Measurements from ENCODE around the gene RAB3B.
"Not testable (repeated sequence)": the region's sequence is repeated elsewhere in the genome, so short reads cannot be mapped to it uniquely, and the experiment has no call there.

Gene RAB3B

GRCh38 chr1:51988254-51988653 is 2.2 kb downstream of the RAB3B start:
- DNase-seq = no peak

- no peak for DNase-seq
Observed at GRCh38 chr1:51986718-51987117, 3.8 kb downstream of the RAB3B start.

- no peak for DNase-seq
Observed at GRCh38 chr1:51982161-51982560, 8.3 kb downstream of the RAB3B start.

- DNase-seq = no peak
Observed at GRCh38 chr1:51981555-51981954, 8.9 kb downstream of the RAB3B start.

GRCh38 chr1:51978099-51978498 is 12.4 kb downstream of the RAB3B start:
- DNase-seq = no peak

- DNase-seq = no peak
Observed at GRCh38 chr1:51976846-51977602, 13.5 kb downstream of the RAB3B start.

GRCh38 chr1:51973587-51974474 is 16.7 kb downstream of the RAB3B start:
- no peak for DNase-seq

- DNase-seq = no peak
Observed at GRCh38 chr1:51969038-51969705, 21.3 kb downstream of the RAB3B start.

GRCh38 chr1:51968632-51969031 is 21.9 kb downstream of the RAB3B start:
- no peak for DNase-seq

- DNase-seq = not testable (repeated sequence)
Observed at GRCh38 chr1:51967213-51967791, 23.2 kb downstream of the RAB3B start.

GRCh38 chr1:51966559-51966958 is 23.9 kb downstream of the RAB3B start:
- no peak for DNase-seq

- no peak for DNase-seq
Observed at GRCh38 chr1:51964309-51964696, 26.2 kb downstream of the RAB3B start.

GRCh38 chr1:51963592-51964308 is 26.8 kb downstream of the RAB3B start:
- no peak for DNase-seq

- no peak for DNase-seq
Observed at GRCh38 chr1:51962486-51963356, 27.8 kb downstream of the RAB3B start.

- DNase-seq = no peak
Observed at GRCh38 chr1:51961954-51962353, 28.5 kb downstream of the RAB3B start.

- DNase-seq = no peak
Observed at GRCh38 chr1:51961231-51961630, 29.3 kb downstream of the RAB3B start.

- no peak for DNase-seq
Observed at GRCh38 chr1:51960262-51960661, 30.2 kb downstream of the RAB3B start.

- no peak for DNase-seq
Observed at GRCh38 chr1:51958824-51959223, 31.7 kb downstream of the RAB3B start.

GRCh38 chr1:51957618-51958017 is 32.9 kb downstream of the RAB3B start:
- DNase-seq = no peak

GRCh38 chr1:51956528-51957509 is 33.7 kb downstream of the RAB3B start:
- no peak for DNase-seq

Data from CD4-positive, alpha-beta T cell treated with Interleukin-4 for 1 hour (primary cell).